GM18498 (cell line): ENCODE results near the gene PPP1R14D.
"Not testable (repeated sequence)": the region's sequence is repeated elsewhere in the genome, so short reads cannot be mapped to it uniquely, and the experiment has no call there.

ENCODE experiments used
- ATAC-seq: cut with Tn5 transposase; IDR thresholded peaks from one replicate; pipeline ENCODE4 v1.9.1; 2021; ENCODE audit warnings: mild to moderate bottlenecking, moderate library complexity; ENCODE audit not compliant: unreplicated experiment

PPP1R14D gene

GRCh38 chr15:40828447-40829036, at the start of gene PPP1R14D:
Gene PPP1R14D (minus strand): TSS chr15:40828708. CDS start chr15:40828641, 67 bp downstream.
- ATAC-seq: no peak

DNA sequence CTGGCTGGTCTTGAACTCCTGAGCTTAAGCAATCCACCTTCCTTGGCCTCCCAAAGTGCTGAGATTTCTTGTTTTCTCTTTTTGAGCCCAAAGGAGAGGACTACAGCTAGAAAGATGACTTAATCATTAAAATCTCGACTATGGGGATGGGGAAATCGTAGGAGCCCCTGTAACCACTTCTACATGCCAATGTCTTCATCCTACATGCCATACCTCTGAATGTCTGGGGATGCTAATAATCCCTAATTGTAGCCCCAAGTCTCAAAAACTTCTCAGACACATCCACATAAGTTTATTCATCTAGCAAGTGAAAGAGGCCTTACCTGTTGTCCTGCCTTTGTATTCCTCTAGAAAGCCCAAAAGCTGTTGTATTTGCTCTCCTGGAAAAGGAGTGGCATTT, 49.2 kb upstream of the PPP1R14D start:
- no peak for ATAC-seq

- ATAC-seq: no peak
Observed at GRCh38 chr15:40875991-40876730, 47.7 kb upstream of the PPP1R14D start.

- ATAC-seq: peak; percentile 63
Observed at GRCh38 chr15:40873694-40874561, 45.4 kb upstream of the PPP1R14D start, which contains the start of gene RHOV. Gene RHOV (minus strand): TSS chr15:40874234. CDS start chr15:40874139, 95 bp downstream.

- no peak for ATAC-seq
Observed at GRCh38 chr15:40872791-40873693, 44.5 kb upstream of the PPP1R14D start.

GRCh38 chr15:40871749-40872617, 43.5 kb upstream of the PPP1R14D start:
- no peak for ATAC-seq

GRCh38 chr15:40870716-40871115, 42.2 kb upstream of the PPP1R14D start:
- no peak for ATAC-seq

DNA sequence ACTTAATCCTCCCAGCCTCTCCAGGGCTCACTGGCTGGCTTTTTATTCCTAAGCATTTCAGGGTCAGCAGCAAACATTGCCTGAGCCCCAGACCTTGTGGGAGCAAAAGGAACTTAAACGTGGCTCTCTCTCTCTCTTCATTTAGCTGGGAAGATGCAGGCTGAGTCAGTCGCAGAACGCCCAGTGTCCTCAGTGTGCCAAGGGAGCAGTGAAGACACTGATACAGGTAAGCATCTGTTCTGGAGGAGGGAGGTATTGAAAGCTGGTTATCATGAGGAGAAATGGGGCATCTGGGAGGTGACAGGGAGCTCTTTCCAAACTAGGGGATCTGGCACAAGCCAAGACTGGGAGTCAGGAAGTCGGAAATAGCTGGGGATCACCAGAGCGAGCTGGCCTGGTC, 41.2 kb upstream of the PPP1R14D start:
- no peak for ATAC-seq

DNA sequence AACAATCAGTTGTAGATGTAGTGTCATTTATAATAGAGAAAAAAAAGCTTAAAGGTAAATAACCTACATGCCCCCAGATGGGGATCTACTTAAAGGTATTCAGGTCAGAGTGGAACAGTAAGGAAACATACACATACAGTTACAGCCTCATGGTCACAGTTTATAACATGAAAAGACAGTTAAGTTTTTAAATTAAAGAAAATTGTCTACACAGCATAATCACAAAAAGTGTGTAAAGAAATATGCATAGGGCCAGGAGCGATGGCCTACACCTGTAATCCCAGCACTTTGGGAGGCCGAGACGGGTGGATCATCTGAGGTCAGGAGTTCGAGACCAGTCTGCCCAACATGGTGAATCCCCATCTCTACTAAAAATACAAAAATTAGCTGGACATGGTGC, 38.7 kb upstream of the PPP1R14D start:
- no peak for ATAC-seq

GRCh38 chr15:40863660-40864270, 35.3 kb upstream of the PPP1R14D start:
- ATAC-seq: no peak

DNA sequence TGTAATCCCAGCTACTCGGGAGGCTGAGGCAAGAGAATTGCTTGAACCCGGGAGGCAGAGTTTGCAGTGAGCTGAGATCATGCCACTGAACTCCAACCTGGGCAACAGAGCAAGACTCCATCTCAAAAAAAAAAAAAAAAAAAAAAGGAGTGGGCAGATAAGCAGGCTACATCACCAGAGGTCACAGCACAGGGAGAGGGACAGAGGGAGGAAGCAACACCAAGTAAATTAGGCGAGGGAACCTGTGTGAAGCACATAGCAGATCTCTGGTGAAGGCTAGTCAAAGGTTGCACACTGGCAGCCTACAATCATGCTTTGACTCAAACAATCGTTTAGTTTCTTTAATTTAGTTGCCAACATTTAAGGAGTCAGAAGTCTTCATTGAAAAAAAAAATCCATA, 32.6 kb upstream of the PPP1R14D start:
- ATAC-seq: not testable (repeated sequence)

GRCh38 chr15:40859206-40859851, 30.8 kb upstream of the PPP1R14D start:
- ATAC-seq: peak; percentile 57

- ATAC-seq: no peak
Observed at GRCh38 chr15:40858706-40859105, 30.2 kb upstream of the PPP1R14D start.

DNA sequence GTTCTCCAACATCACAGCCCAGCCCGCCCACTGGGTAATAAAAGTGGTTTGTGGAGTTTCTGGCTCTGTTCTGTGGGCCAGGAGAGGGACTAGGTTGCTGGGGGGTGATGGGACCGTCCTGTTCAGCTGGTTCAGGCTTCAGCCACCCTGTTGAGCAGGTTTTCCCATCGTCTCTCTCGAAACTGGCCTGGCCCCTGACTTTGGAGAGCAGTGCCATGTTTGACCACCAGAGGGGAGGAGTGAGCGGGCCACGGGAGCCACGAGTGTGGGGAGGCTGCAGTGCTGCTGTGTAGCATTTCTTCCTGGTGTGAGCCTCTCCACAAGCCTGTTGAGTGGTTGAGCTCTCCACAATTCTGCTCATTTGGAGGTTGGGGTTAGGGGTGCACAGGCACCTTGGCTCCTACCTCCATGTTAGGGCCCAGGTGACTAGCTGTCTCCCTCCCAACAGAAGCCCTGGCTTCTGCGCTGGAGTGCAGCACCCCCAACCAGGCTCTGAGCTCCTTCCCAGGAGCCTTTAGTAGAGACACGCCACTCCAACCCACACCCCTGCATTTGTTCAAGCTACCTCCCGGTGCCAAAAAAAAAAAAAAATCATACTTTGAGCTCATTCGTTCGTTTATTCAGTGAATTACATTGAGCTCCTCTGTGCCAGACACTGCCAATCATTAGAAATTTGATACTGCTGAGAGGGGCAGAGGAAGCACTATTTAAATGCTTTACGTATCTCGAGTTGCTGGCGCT, 29.3 kb upstream of the PPP1R14D start:
- no peak for ATAC-seq

- no peak for ATAC-seq
Observed at GRCh38 chr15:40856746-40857145, 28.2 kb upstream of the PPP1R14D start.

- no peak for ATAC-seq
Observed at GRCh38 chr15:40855706-40856234, 27.3 kb upstream of the PPP1R14D start.

DNA sequence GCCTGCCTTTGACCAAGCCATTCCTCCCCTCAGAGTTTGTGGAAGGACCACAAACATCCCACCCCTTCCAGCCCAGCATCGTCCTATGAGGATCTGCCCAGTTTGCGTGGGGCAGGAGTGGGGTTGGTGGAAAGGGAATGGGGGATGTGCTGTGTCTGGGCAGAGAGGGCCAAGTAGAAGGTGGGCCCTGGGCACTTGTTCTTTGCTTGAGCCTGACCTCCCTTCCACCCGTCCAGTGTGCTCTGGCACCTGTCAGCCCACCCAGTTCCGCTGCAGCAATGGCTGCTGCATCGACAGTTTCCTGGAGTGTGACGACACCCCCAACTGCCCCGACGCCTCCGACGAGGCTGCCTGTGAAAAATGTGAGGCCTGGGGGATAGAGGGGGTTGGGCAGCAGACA, 25.7 kb upstream of the PPP1R14D start:
- no peak for ATAC-seq
